GM12878 (cell line): ENCODE data around the gene KRT4. TPM values are rescaled to one million over a fixed set of nuclear protein-coding genes. Genes with fewer than 3 reads are reported as not detected.

Experiments
- ATAC-seq: fragments of 200-7000 bp; cut with Tn5 transposase; 3 replicates; pipeline ENCODE4 v1.9.1; 2020; ENCODE audit warnings: mild to moderate bottlenecking, moderate library complexity
- BruUV-seq: library from RNA; stranded (reverse); fragments of 400-500 nt; replicated peaks from 2 replicates; lab custom pipeline; 2021; lab: Mats Ljungman, UMichigan
- CTCF ChIA-PET: fragments of 300-600 bp; sonication (Branson Sonifier 250); formaldehyde crosslinking; extraction: SDS; loops from one replicate; lab custom pipeline; 2021; ENCODE audit warnings: inconsistent platforms; lab: Yijun Ruan, JAX
- POLR2A ChIA-PET: fragments of 350-600 bp; formaldehyde crosslinking; extraction: SDS; loops from one replicate; lab custom pipeline; 2021; ENCODE audit warnings: inconsistent platforms; lab: Charles Lee
- RAD21 ChIA-PET: fragments of 300-600 bp; sonication (Branson Sonifier 250); formaldehyde crosslinking; loops from one replicate; lab custom pipeline; 2023; ENCODE audit warnings: antibody characterized with exemption; ENCODE audit not compliant: unreplicated experiment; lab: Charles Lee
- SMC1A ChIA-PET: fragments of 300-600 bp; sonication (Branson Sonifier 250); formaldehyde crosslinking; loops from one replicate; lab custom pipeline; 2023; ENCODE audit not compliant: unreplicated experiment, uncharacterized antibody; lab: Charles Lee
- DNase-seq: peaks from one replicate; pipeline ENCODE4 v3.0.0-alpha.2; 2011; ENCODE audit warnings: low read depth, low spot score
- FAIRE-seq: peaks from 3 replicates; lab custom pipeline; 2011; peaks lifted over from hg19 to GRCh38; lab: Jason Lieb, UNC
- H2AFZ ChIP-seq: 2 replicates; pipeline ENCODE4 v1.6.0; 2011; ENCODE audit warnings: low read depth, low read length, control low read depth; ENCODE audit not compliant: control insufficient read depth
- H3K27ac ChIP-seq: 2 replicates; pipeline ENCODE4 v1.5.1; 2011; ENCODE audit warnings: control low read depth; ENCODE audit not compliant: control insufficient read depth, insufficient read depth
- H3K27me3 ChIP-seq, 2 experiments: replicated peaks in 1 of 2; 2 replicates each; pipeline versions ENCODE4 v1.6.0 to v1.6.1; 2011; ENCODE audit warnings: low read length in 1 of 2; ENCODE audit not compliant: control insufficient read depth in 2 of 2, insufficient read depth in 2 of 2
- H3K36me3 ChIP-seq, 2 experiments: 2 replicates each; pipeline ENCODE4 v1.5.1; 2011; ENCODE audit warnings: low read length in 1 of 2; ENCODE audit not compliant: control insufficient read depth in 2 of 2, insufficient read depth in 2 of 2
- H3K4me1 ChIP-seq: 2 replicates; pipeline ENCODE4 v1.6.1; 2011; ENCODE audit warnings: mild to moderate bottlenecking, low read length, moderate library complexity, mixed read lengths; ENCODE audit not compliant: control insufficient read depth, insufficient read depth
- H3K4me2 ChIP-seq: 2 replicates; pipeline ENCODE4 v1.6.0; 2011; ENCODE audit warnings: control low read depth; ENCODE audit not compliant: control insufficient read depth, insufficient read depth
- H3K4me3 ChIP-seq: fragments of 200-600 bp; sonication (generic); 2 replicates; pipeline ENCODE4 v1.5.1; 2016
- H3K79me2 ChIP-seq: 2 replicates; pipeline ENCODE4 v1.6.0; 2011; ENCODE audit warnings: low read length; ENCODE audit not compliant: control insufficient read depth, insufficient read depth
- H3K9ac ChIP-seq: 2 replicates; pipeline ENCODE4 v1.8.0; 2011; ENCODE audit warnings: low read length, control low read depth, mixed read lengths; ENCODE audit not compliant: control insufficient read depth, insufficient read depth
- H3K9me3 ChIP-seq: replicated peaks from 3 replicates; pipeline ENCODE4 v1.5.1; 2011; ENCODE audit warnings: mild to moderate bottlenecking, low read length; ENCODE audit not compliant: control insufficient read depth, insufficient read depth
- H4K20me1 ChIP-seq: 2 replicates; pipeline ENCODE4 v1.6.0; 2011; ENCODE audit not compliant: control insufficient read depth, insufficient read depth
- ATF7 ChIP-seq: fragments of 450-650 bp; IDR thresholded peaks from 2 replicates; pipeline ENCODE4 v1.6.1; 2016; ENCODE audit warnings: low read depth, mild to moderate bottlenecking
- EED ChIP-seq: sonication (generic); IDR thresholded peaks from 2 replicates; pipeline ENCODE4 v1.6.1; 2016; ENCODE audit warnings: antibody characterized with exemption, low read depth
- EZH2 ChIP-seq: IDR thresholded peaks from 2 replicates; pipeline ENCODE4 v1.6.1; 2012; ENCODE audit warnings: low read depth, mild to moderate bottlenecking, control low read depth, inconsistent platforms, low read length, borderline replicate concordance; ENCODE audit not compliant: control insufficient read depth
- FOXK2 ChIP-seq: fragments of 450-650 bp; IDR thresholded peaks from 2 replicates; pipeline ENCODE4 v1.6.1; 2017; ENCODE audit warnings: mild to moderate bottlenecking, moderate library complexity
- JUNB ChIP-seq: IDR thresholded peaks from 2 replicates; pipeline ENCODE4 v1.6.1; 2016; ENCODE audit warnings: antibody characterized with exemption, mild to moderate bottlenecking
- MYB ChIP-seq: fragments of 150-350 bp; IDR thresholded peaks from 2 replicates; pipeline ENCODE4 v1.6.1; 2014; ENCODE audit warnings: mild to moderate bottlenecking, low read depth, low read length, borderline replicate concordance
- NBN ChIP-seq: fragments of 450-650 bp; IDR thresholded peaks from 2 replicates; pipeline ENCODE4 v1.6.1; 2016
- NR2C2 ChIP-seq: IDR thresholded peaks from 2 replicates; pipeline ENCODE4 v1.6.1; 2011; ENCODE audit warnings: borderline replicate concordance, low read depth; ENCODE audit not compliant: control insufficient read depth, insufficient read length
- PAX5 ChIP-seq: IDR thresholded peaks from 2 replicates; pipeline ENCODE4 v1.6.1; 2011; ENCODE audit warnings: low read depth, low read length, borderline replicate concordance
- PML ChIP-seq: IDR thresholded peaks from 2 replicates; pipeline ENCODE4 v1.6.1; 2012; ENCODE audit warnings: low read length, inconsistent platforms
- POLR2AphosphoS5 ChIP-seq: IDR thresholded peaks from 2 replicates; pipeline ENCODE4 v1.6.1; 2011; ENCODE audit warnings: mild to moderate bottlenecking, low read length, inconsistent platforms
- RB1 ChIP-seq: fragments of 450-650 bp; formaldehyde crosslinking; IDR thresholded peaks from 2 replicates; pipeline ENCODE4 v1.6.1; 2017; ENCODE audit warnings: mild to moderate bottlenecking, borderline replicate concordance
- SIX5 ChIP-seq: IDR thresholded peaks from 2 replicates; pipeline ENCODE4 v1.6.1; 2011; ENCODE audit warnings: mild to moderate bottlenecking, low read depth, low read length, moderate library complexity; ENCODE audit not compliant: severe bottlenecking
- SMC3 ChIP-seq: IDR thresholded peaks from 2 replicates; pipeline ENCODE4 v1.6.1; 2011; ENCODE audit warnings: low read length, improper control_type of control experiment, borderline replicate concordance
- ZBTB33 ChIP-seq: fragments of 450-650 bp; IDR thresholded peaks from 2 replicates; pipeline ENCODE4 v1.6.1; 2017; ENCODE audit warnings: mild to moderate bottlenecking
- ZNF217 ChIP-seq: fragments of 450-650 bp; IDR thresholded peaks from 2 replicates; pipeline ENCODE4 v1.6.1; 2017; ENCODE audit warnings: antibody characterized with exemption, mild to moderate bottlenecking
- ZNF24 ChIP-seq: fragments of 450-650 bp; IDR thresholded peaks from 2 replicates; pipeline ENCODE4 v1.6.1; 2017; ENCODE audit warnings: antibody characterized with exemption, mild to moderate bottlenecking
- ZNF687 ChIP-seq: fragments of 450-650 bp; IDR thresholded peaks from 2 replicates; pipeline ENCODE4 v1.6.1; 2017; ENCODE audit warnings: mild to moderate bottlenecking, moderate library complexity
- WGBS: methylation state at CpG from one replicate; pipeline ENCODE4 v1.1.6; 2016; ENCODE audit warnings: low lambda C conversion rate; ENCODE audit not compliant: insufficient replicate concordance, insufficient coverage; ENCODE audit errors: missing lambda C conversion rate; 5-methylcytosine and 5-hydroxymethylcytosine counted together
- in situ Hi-C: fragments of 300-500 bp; cut with MboI; formaldehyde crosslinking; loops from 9 replicates; pipeline ENCODE4 v1.14.3; 2018; ENCODE audit warnings: mixed read lengths
- intact Hi-C: fragments of 100-400 bp; cut with micrococcal nuclease; formaldehyde crosslinking; loops from one replicate; pipeline ENCODE4 v1.14.2; 2022; ENCODE audit not compliant: unreplicated experiment
- polyA plus RNA-seq, 11 experiments: library from polyadenylated mRNA; depleted of rRNA in 4 of 11; unstranded in 6 of 11; stranded (reverse) in 5 of 11; fragments of >200 nt; fragmentation: Nextera tagmentation in 4 of 11; fragmentation: Illumina TruSeq in 1 of 11; extraction: Ambion mirVana in 4 of 11; extraction: Trizol in 1 of 11; gene quantifications; 1 replicate in 1 of 11; 2 replicates in 10 of 11; pipeline versions ENCODE4 v1.2.1 to v1.2.3, GENCODE V29; 2011 to 2016; ENCODE audit warnings: inconsistent platforms in 2 of 11, missing spikeins in 2 of 11, low read depth in 1 of 11
- total RNA-seq, 4 experiments: library from RNA; depleted of rRNA in 3 of 4; stranded (reverse); fragments of >200 nt in 3 of 4; fragmentation: Illumina TruSeq in 1 of 4; extraction: Trizol in 1 of 4; gene quantifications; 2 replicates each; pipeline versions ENCODE4 v1.2.1 to v1.2.3, GENCODE V29; 2013 to 2021

KRT4 gene
- total and polyA plus RNA-seq, 10 of the 15 experiments (the other 5 are each of a cell fraction or from before 2014, with no cell fraction given): not detected

GRCh38 chr12:52790427-52791270 lies 23.3 kb downstream of the KRT4 start:
- SMC1A ChIA-PET: no interaction called here
- no peak overlapping the region for H3K9ac ChIP-seq
- in situ Hi-C loops (no loop called here), intact Hi-C loops (no loop called here)
- BruUV-seq: no TSS peak
- DNase-seq: no peak
- RAD21 ChIA-PET: no interaction called here
- no peak for ATAC-seq
- H3K27me3 ChIP-seq: peaks cover 0 to 6% of the 10 kb centered on the region in 2 experiments; a peak in 3 of 4 replicates
- no peaks in the 10 kb centered on the region for H3K36me3 ChIP-seq
- H3K79me2 ChIP-seq: no peaks in the 10 kb centered on the region
- H3K9me3 ChIP-seq: no peaks in the 10 kb centered on the region
- POLR2A ChIA-PET: no interaction called here
- FAIRE-seq: no peak
- no peaks in the 10 kb centered on the region for H4K20me1 ChIP-seq
- 27% methylated on average over 19 of the region's 19 CpGs for WGBS
- TF ChIP-seq MYB: no peak
- TF ChIP-seq NBN: no peak
- no peak for TF ChIP-seq JUNB
- TF ChIP-seq RB1: no peak
- TF ChIP-seq ZNF217: no peak
- no peak for TF ChIP-seq EED
- TF ChIP-seq SIX5: no peak
- TF ChIP-seq ZNF687: no peak
- no peak for TF ChIP-seq EZH2
- no peak for TF ChIP-seq POLR2AphosphoS5
- TF ChIP-seq ATF7: no peak
- no peak for TF ChIP-seq SMC3
- no peak for TF ChIP-seq PML
- no peak for TF ChIP-seq PAX5
- no peak for TF ChIP-seq NR2C2
- TF ChIP-seq ZNF24: no peak
- TF ChIP-seq FOXK2: no peak
- no peak for TF ChIP-seq ZBTB33
- TF ChIP-seq, all 136 proteins: peak for 0
- H3K4me3 ChIP-seq: no peak overlapping the region
- H3K4me1 ChIP-seq: no peaks in the 10 kb centered on the region
- CTCF ChIA-PET: interaction anchor here (0.6 kb wide), 1 partner anchor 76 kb away, joined by 3 read pairs; no protein-coding TSS in a partner anchor
- no peak overlapping the region for H2AFZ ChIP-seq
- H3K4me2 ChIP-seq: no peak overlapping the region
- H3K27ac ChIP-seq: no peak overlapping the region
